Panc1 (cell line): ENCODE measurements around the gene COL28A1. TPM values are rescaled to one million over a fixed set of nuclear protein-coding genes. Genes with fewer than 3 reads are reported as not detected.

Experiments used
- ATAC-seq: fragments of 200-7000 bp; cut with Tn5 transposase; 2 replicates; pipeline ENCODE4 v1.9.1; 2020; ENCODE audit warnings: mild to moderate bottlenecking, moderate library complexity
- BruUV-seq: library from RNA; stranded (reverse); fragments of 400-500 nt; replicated peaks from 2 replicates; lab custom pipeline; 2021; lab: Mats Ljungman, UMichigan
- CTCF ChIA-PET: fragments of 300-600 bp; sonication (Branson Sonifier 250); formaldehyde crosslinking; loops from one replicate; lab custom pipeline; 2022; ENCODE audit warnings: antibody characterized with exemption; lab: Charles Lee
- POLR2A ChIA-PET: fragments of 300-600 bp; sonication (Branson Sonifier 250); formaldehyde crosslinking; loops from one replicate; lab custom pipeline; 2022; ENCODE audit warnings: antibody characterized with exemption; lab: Charles Lee
- DNase-seq: peaks from one replicate; pipeline ENCODE4 v3.0.0-alpha.2; 2010; ENCODE audit warnings: low read depth, low spot score
- H3K27ac ChIP-seq: 2 replicates; pipeline ENCODE4 v1.5.1; 2011; ENCODE audit warnings: mild to moderate bottlenecking, low read length, inconsistent platforms
- H3K27me3 ChIP-seq: fragments of 200-500 bp; sonication (Bioruptor generic); 2 replicates; pipeline ENCODE4 v1.6.0; 2014; ENCODE audit warnings: low read length, inconsistent platforms; ENCODE audit not compliant: control insufficient read depth, insufficient read depth
- H3K36me3 ChIP-seq: fragments of 200-500 bp; sonication (Bioruptor generic); 2 replicates; pipeline ENCODE4 v1.5.1; 2014; ENCODE audit warnings: inconsistent platforms, mild to moderate bottlenecking, low read length, moderate library complexity; ENCODE audit not compliant: control insufficient read depth, insufficient read depth
- H3K4me1 ChIP-seq: 2 replicates; pipeline ENCODE4 v1.5.1; 2011; ENCODE audit warnings: inconsistent platforms, mild to moderate bottlenecking, low read length, moderate library complexity; ENCODE audit not compliant: control insufficient read depth, insufficient read depth
- H3K4me3 ChIP-seq, 2 experiments: 2 replicates each; pipeline ENCODE4 v1.5.1; 2011 to 2012; ENCODE audit warnings: low read depth in 2 of 2, low read length in 2 of 2, mild to moderate bottlenecking in 2 of 2, inconsistent platforms in 1 of 2, moderate library complexity in 1 of 2
- H3K9me3 ChIP-seq: fragments of 200-500 bp; sonication (Bioruptor generic); 2 replicates; pipeline ENCODE4 v1.5.1; 2014; ENCODE audit warnings: low read depth, mild to moderate bottlenecking, inconsistent platforms, low read length, moderate library complexity; ENCODE audit not compliant: control insufficient read depth, insufficient read depth
- CTCF ChIP-seq: fragments of 450-650 bp; IDR thresholded peaks from 2 replicates; pipeline ENCODE4 v1.5.1; 2017; ENCODE audit warnings: mild to moderate bottlenecking
- POLR2AphosphoS5 ChIP-seq: IDR thresholded peaks from 2 replicates; pipeline ENCODE4 v1.6.1; 2012; ENCODE audit warnings: mild to moderate bottlenecking, low read depth, low read length, moderate library complexity
- REST ChIP-seq, 2 experiments: IDR thresholded peaks; 2 replicates each; pipeline ENCODE4 v1.6.1; 2011 to 2012; ENCODE audit warnings: low read depth in 2 of 2, control low read depth in 1 of 2, low read length in 1 of 2, mild to moderate bottlenecking in 1 of 2, moderate library complexity in 1 of 2; ENCODE audit not compliant: insufficient read depth in 1 of 2
- SIN3A ChIP-seq: IDR thresholded peaks from 2 replicates; pipeline ENCODE4 v1.6.1; 2012; ENCODE audit warnings: low read depth, mild to moderate bottlenecking, low read length, moderate library complexity, borderline replicate concordance; ENCODE audit not compliant: insufficient read depth
- TCF7L2 ChIP-seq: IDR thresholded peaks from 2 replicates; pipeline ENCODE4 v1.6.1; 2011; ENCODE audit warnings: mild to moderate bottlenecking, low read depth, low read length, inconsistent platforms
- in situ Hi-C: cut with HindIII; loops from 2 replicates; pipeline ENCODE4 v1.10.0; 2016; ENCODE audit warnings: low sequenced_read_pairs, low pct_unique_long_range_greater_than_20kb
- intact Hi-C: fragments of 100-400 bp; cut with micrococcal nuclease; formaldehyde crosslinking; loops from one replicate; pipeline ENCODE4 v1.10.0; 2022; ENCODE audit not compliant: unreplicated experiment
- total RNA-seq: library from RNA; stranded (reverse); gene quantifications from one replicate; pipeline ENCODE4 v1.2.1, GENCODE V29; 2021; ENCODE audit not compliant: unreplicated experiment

Gene COL28A1
- total RNA-seq, 1 experiment from 2014 or later = not detected

DNA sequence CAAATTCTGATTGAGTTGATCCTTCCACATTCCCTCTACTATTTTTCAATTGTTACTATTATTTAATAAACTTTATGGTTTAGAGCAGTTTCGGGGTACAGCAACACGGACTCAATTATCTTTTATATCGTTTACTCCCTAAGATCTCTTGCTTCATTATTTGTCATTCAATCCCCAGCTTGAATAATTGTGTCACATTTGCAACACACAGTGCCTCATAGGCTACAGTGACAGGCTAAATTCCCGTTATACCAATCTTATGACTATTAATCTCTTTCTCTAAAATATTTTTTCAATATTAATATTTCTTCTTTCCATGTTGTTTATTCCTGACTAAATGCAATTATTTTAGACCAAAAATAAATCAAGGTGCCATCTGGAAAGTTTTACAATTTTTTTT lies 4.0 kb upstream of the COL28A1 start:
- no peak for DNase-seq
- Histone ChIP-seq H3K27ac (no peak overlapping the region), H3K9me3 (no peaks in the 10 kb centered on the region), H3K4me1 (no peaks in the 10 kb centered on the region), H3K27me3 (peaks cover 23% of the 10 kb centered on the region), H3K36me3 (no peaks in the 10 kb centered on the region), H3K4me3 (no peak overlapping the region)
- ChIA-PET POLR2A (no interaction called here), CTCF (no interaction called here)
- no TSS peak for BruUV-seq
- no peak for ATAC-seq
- TF ChIP-seq SIN3A (no peak), REST (IDR thresholded peaks at IDR 0.05; ENCODE audit: insufficient read depth in 1 of 2, low read depth in 2 of 2, low read length in 1 of 2) (no peak), POLR2AphosphoS5 (no peak), CTCF (no peak)
- in situ Hi-C loops = no loop called here
- intact Hi-C loops = loop anchor here (1.0 to 10.0 kb wide), 3 partner anchors 115 to 565 kb away; no protein-coding TSS in a partner anchor

DNA sequence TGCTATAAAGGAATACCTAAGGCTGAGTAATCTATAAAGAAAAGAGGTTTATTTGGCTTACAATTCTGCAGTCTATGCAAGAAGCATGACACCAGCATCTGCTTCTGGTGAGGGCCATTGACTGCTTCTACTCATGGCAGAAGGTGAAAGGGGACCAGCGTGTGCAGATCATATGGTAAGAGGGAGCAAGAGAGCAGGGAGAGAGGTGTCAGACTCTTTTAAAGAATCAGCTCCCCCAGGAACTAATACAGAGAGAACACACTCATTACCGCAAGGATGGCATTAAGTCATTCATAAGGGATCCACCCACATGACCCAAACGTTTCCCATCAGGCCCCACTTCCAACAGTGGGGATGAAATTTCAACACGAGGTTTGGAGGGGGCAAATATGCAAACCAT lies 3.5 kb upstream of the COL28A1 start:
- POLR2A ChIA-PET = no interaction called here
- BruUV-seq = no TSS peak
- no peak for DNase-seq
- intact Hi-C loops (loop anchor here (10.0 kb wide), 1 partner anchor 564 kb away; no protein-coding TSS in a partner anchor), in situ Hi-C loops (no loop called here)
- Histone ChIP-seq H3K9me3 (no peaks in the 10 kb centered on the region), H3K27me3 (peaks cover 26% of the 10 kb centered on the region), H3K36me3 (no peaks in the 10 kb centered on the region), H3K4me3 (no peak overlapping the region), H3K27ac (no peak overlapping the region), H3K4me1 (no peaks in the 10 kb centered on the region)
- no peak; the same call in 1 of the 2 replicates for ATAC-seq
- CTCF ChIA-PET = no interaction called here
- no peak for TF ChIP-seq POLR2AphosphoS5
- TF ChIP-seq TCF7L2 = no peak
- no peak for TF ChIP-seq SIN3A
- TF ChIP-seq CTCF = no peak
- TF ChIP-seq REST (IDR thresholded peaks at IDR 0.05; ENCODE audit: insufficient read depth in 1 of 2, low read depth in 2 of 2, low read length in 1 of 2) = no peak
